ENCODE results near the gene OR6C4.
"Not testable (repeated sequence)": the region's sequence is repeated elsewhere in the genome, so short reads cannot be mapped to it uniquely, and the experiment has no call there.

OR6C4 gene

DNA sequence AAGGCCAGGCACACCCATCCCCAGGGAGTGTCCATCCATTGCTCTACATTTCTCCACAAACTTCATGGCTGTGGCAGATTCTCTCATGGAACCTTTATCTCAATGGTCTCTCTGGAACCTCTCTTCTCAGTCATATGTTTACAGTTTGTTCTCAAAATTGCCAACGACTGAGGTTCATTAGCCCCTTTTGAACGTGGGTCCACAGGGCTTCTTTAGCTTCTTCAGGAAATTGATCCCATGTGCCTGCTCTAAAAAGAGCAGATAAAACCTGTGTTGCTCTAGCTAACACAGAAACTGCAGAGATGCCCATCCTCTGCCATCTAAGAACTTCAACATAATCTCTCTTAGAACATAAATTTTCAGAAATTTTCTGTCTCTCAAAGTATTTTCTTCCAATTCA, at the start of gene OR6C4:
Gene OR6C4 (plus strand): TSS at position 301 of the 400 bp plus-strand sequence. CDS start 1,625 bp downstream, outside the sequence.
- no peak for FAIRE-seq

DNA sequence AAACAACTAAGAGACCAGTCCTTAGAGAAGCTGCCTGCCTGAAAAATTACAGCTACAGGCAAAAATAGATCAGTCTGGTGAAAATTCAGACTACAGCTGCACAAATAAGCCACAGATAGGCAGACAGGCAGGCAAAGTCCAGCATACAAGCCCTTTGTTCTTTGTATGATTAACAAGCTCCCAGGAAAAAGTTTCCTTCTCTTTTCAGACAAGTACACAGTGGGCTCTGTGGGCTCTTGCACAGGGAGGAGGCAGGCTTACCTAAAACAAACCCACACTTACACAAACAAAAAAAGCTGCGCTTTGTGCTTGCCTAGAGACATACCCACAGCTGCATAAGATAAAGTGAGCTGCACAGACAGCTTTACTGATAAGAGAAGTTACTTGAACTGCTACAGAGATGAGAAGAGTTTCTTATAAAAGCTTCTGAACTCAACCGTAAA, 49.6 kb upstream of the OR6C4 start:
- no peak for FAIRE-seq

DNA sequence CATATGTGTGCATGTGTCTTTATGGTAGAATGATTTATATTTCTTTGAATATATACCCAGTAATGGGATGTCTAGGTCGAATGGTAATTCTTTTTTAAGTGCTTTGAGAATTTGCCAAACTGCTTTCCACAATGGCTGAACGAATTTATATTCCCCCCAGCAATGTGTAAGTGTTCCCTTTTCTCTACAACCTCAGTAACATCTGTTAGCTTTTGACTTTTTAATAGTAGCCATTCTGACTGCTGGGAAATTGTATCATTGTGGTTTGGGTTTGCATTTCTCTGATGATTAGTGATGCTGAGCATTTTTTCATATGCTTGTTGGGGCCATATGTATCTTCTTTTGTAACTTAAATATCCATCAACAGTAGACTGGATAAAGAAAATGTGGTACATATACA, 47.8 kb upstream of the OR6C4 start:
- no peak for FAIRE-seq

- no peak for FAIRE-seq
These were observed 33.7 kb upstream of the OR6C4 start for GRCh38 chr12:55515696-55516095.

DNA sequence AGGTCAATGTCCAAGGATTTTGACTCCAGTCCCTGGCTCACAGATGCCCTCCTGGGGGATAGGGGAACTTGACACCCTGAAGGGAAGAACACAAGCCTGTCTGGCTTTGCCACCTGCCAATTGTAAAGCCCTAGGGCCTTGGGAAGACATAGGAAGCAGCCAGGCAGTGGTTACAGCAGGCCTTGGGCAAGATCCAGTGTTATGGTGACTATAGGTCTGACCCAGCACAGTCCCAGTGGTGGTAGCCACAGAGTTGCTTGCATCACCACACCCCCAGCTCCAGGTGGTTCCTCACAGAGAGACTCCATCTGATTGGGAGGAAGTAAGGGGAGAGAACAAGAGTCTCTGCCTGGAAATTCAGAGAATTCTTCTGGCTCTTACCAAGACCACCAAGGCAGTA, 33.0 kb upstream of the OR6C4 start:
- FAIRE-seq: no peak

- not testable (repeated sequence) for FAIRE-seq
These were observed 1.2 kb upstream of the OR6C4 start for GRCh38 chr12:55548235-55548634.

DNA sequence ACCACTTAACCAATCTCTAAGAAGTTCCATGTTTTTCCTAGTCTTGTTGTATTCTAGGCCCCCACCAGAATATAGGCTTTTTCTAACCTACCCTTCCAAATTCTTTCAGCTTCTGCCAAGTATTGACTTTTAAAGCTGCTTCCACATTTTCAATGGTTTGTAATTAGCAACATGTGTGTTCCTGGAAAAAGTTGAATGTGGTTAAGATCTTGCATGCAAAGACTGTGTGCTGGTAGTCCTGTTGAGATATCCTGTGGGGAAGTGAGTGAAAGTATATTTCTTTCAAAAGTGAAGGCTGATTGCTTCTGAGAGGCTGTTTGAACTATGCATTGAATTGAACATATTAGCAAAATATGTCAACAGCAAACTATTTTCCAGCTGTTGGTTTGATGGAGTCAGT, 646 bp upstream of the OR6C4 start:
- no peak for FAIRE-seq

- FAIRE-seq: no peak
These were observed 4.9 kb downstream of the OR6C4 start for GRCh38 chr12:55554296-55554695.

DNA sequence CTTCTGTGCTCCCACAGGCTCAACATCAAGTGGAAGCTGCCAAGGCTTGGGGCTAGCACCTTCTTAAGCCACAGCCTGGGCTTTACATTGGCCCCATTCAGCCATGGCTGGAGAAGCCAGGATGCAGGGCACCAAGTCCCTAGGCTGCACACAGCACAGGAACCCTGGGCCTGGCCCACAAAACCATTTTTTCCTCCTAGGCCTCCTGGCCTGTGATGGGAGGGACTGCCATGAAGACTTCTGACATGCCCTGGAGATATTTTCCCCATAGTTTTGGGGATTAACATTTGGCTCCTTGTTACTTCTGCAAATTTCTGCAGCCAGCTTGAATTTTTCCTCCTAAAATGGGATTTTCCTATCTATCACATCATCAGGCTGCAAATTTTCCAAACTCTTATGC, 20.7 kb downstream of the OR6C4 start:
- not testable (repeated sequence) for FAIRE-seq

- FAIRE-seq: not testable (repeated sequence)
These were observed 21.3 kb downstream of the OR6C4 start for GRCh38 chr12:55570689-55571088.

DNA sequence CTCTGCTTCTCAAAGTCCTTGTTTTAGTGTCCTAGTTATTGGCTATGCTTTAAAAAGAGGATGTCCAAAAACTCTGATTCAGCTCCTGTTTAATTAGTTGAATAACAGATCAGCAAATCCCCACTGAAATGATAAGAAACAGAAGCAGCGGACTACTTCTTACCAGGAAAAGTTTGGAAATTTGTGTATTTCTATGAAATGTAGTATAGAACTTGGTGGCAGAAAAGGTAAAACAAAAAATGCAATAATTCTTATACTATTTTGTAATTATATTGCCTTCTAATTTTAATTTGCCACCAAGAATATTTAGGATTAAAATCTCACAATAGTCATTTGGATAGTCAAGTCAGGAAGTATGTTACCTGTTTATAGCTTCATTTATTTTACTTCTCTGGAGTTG, 22.8 kb downstream of the OR6C4 start, which contains the start of gene OR2AP1:
Gene OR2AP1 (plus strand): TSS at position 301 of the 400 bp plus-strand sequence. CDS start 1,947 bp downstream, outside the sequence.
- FAIRE-seq: no peak

GRCh38 chr12:55582066-55582465, 32.7 kb downstream of the OR6C4 start:
- FAIRE-seq: no peak

- FAIRE-seq: no peak
These were observed 36.4 kb downstream of the OR6C4 start for GRCh38 chr12:55585817-55586216.

- not testable (repeated sequence) for FAIRE-seq
These were observed 40.8 kb downstream of the OR6C4 start for GRCh38 chr12:55590152-55590551.
